SJSA1 (cell line): Measurements from ENCODE around the gene WNK2. TPM values are rescaled to one million over a fixed set of nuclear protein-coding genes. Genes with fewer than 3 reads are reported as not detected.
"Not testable (repeated sequence)": the region's sequence is repeated elsewhere in the genome, so short reads cannot be mapped to it uniquely, and the experiment has no call there.

ENCODE experiments used
- DNase-seq, 2 experiments: peaks; one replicate each; pipeline ENCODE4 v3.0.0-alpha.2; 2015 to 2020; ENCODE audit warnings: low spot score in 2 of 2, low read depth in 1 of 2
- H3K27ac ChIP-seq: fragments of 250-450 bp; sonication (Bioruptor Pico); 2 replicates; pipeline ENCODE4 v1.5.1; 2020; ENCODE audit warnings: mild to moderate bottlenecking, moderate library complexity
- H3K27me3 ChIP-seq: fragments of 250-450 bp; sonication (Bioruptor Pico); replicated peaks from 2 replicates; pipeline ENCODE4 v1.5.1; 2020; ENCODE audit warnings: mild to moderate bottlenecking, moderate library complexity
- H3K36me3 ChIP-seq: fragments of 250-450 bp; sonication (Bioruptor Pico); 2 replicates; pipeline ENCODE4 v1.5.1; 2020; ENCODE audit warnings: mild to moderate bottlenecking
- H3K4me1 ChIP-seq: fragments of 250-450 bp; sonication (Bioruptor Pico); replicated peaks from 2 replicates; pipeline ENCODE4 v1.6.1; 2021; ENCODE audit warnings: mild to moderate bottlenecking
- H3K4me3 ChIP-seq: fragments of 250-450 bp; sonication (Bioruptor Pico); 2 replicates; pipeline ENCODE4 v1.5.1; 2020; ENCODE audit warnings: mild to moderate bottlenecking
- H3K9me3 ChIP-seq: fragments of 250-450 bp; sonication (Bioruptor Pico); replicated peaks from 2 replicates; pipeline ENCODE4 v1.5.1; 2020; ENCODE audit warnings: mild to moderate bottlenecking
- total RNA-seq: library from RNA; depleted of rRNA; stranded (reverse); fragments of >200 nt; shearing (Covaris generic); gene quantifications from 2 replicates; pipeline ENCODE4 v1.2.3, GENCODE V29; 2014

WNK2 gene
- total RNA-seq, 1 experiment from 2014 or later: not detected

DNA sequence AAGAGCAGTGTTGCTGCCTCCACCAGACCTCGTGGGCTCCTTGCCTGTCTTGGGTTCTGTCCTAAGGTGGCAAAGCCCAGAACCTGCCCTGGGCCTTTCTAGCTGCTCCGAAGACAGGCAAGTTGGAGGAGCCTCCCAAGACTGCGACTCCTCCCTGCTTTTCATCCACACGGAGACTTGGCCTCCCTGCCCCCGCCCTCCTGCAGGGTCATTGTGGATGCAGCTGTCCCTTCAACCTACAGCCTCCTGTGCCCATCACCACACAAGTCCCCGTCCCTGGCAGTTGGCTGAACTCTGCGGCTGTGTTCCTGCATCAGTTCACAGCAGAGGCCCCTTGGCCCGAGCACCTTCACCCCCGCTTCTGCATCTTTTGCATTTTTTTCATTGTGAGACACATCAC lies 59.2 kb downstream of the WNK2 start:
- H3K9me3 ChIP-seq: no peaks in the 10 kb centered on the region
- H3K4me3 ChIP-seq: no peak overlapping the region
- H3K36me3 ChIP-seq: no peaks in the 10 kb centered on the region
- no peak for DNase-seq
- H3K27ac ChIP-seq: no peak overlapping the region
- no peaks in the 10 kb centered on the region for H3K27me3 ChIP-seq
- no peaks in the 10 kb centered on the region for H3K4me1 ChIP-seq

DNA sequence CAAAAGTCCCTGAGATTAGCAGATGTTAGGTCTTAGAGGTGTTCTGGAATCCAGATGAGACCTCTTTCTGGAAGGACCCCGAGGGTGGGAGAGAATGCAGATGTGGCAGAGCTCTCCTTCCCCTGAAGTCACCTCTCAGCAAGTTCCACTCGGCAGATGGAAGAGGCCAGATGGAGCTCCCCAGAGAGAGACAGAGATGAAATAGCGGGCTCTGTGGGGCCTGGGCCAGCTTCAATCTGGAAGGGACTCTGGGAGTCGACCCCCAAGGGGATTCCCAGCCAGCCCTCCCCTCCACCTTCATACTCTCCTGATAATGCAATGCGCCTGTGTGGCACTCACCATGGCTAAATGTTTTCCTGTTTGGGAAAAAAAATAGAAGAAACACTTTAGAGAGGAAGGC lies 60.2 kb downstream of the WNK2 start:
- no peaks in the 10 kb centered on the region for H3K27me3 ChIP-seq
- no peak overlapping the region for H3K4me3 ChIP-seq
- no peak for DNase-seq
- H3K9me3 ChIP-seq: no peaks in the 10 kb centered on the region
- no peaks in the 10 kb centered on the region for H3K4me1 ChIP-seq
- H3K36me3 ChIP-seq: no peaks in the 10 kb centered on the region
- H3K27ac ChIP-seq: no peak overlapping the region

DNA sequence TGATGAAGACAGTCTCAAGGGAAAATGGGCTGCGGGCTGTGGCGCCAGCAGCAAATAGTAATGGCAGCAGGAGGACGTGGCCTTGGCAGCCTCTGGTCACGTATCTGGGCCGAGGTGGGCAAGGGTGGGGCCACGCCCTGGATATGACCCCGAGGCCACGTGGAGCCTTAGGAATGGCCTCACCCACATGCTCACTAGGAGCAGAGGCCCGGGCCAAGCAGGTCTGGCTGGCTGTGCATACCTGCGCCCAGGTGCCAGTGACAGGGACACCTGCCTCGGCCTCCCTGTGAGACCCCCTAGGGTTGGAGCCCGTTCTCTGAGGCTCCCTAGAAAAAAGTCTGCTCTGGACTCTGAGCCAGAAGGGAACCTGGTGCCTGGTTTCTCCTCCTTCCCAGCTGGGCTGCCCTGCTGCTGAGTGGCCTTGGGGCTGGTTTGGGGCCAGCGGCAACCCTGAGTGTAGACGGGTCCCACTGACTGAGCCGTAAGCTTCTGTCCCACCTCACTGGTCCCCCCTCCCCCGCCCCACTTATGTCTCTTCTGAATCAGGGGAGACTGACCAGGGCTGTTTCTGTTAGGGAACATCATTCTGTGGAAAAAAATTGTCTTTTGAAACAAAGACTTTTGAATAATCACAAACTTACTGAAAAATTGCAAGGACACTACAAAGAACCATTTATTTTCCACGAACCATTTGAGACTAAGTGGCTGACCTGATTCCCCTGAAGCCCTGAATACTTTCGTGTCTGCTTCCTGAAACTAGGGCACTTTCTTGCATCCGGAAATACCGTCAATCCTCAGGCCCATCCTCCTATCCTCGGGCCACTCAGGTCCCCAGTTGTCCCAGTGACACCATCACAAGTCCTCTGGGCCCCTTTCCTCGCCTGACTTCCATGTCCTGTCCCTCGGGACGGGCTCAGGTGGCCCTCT lies 60.8 kb downstream of the WNK2 start:
- H3K27ac ChIP-seq: no peak overlapping the region
- H3K36me3 ChIP-seq: no peaks in the 10 kb centered on the region
- H3K27me3 ChIP-seq: no peaks in the 10 kb centered on the region
- H3K4me1 ChIP-seq: no peaks in the 10 kb centered on the region
- no peak overlapping the region for H3K4me3 ChIP-seq
- DNase-seq: no peak
- no peaks in the 10 kb centered on the region for H3K9me3 ChIP-seq

DNA sequence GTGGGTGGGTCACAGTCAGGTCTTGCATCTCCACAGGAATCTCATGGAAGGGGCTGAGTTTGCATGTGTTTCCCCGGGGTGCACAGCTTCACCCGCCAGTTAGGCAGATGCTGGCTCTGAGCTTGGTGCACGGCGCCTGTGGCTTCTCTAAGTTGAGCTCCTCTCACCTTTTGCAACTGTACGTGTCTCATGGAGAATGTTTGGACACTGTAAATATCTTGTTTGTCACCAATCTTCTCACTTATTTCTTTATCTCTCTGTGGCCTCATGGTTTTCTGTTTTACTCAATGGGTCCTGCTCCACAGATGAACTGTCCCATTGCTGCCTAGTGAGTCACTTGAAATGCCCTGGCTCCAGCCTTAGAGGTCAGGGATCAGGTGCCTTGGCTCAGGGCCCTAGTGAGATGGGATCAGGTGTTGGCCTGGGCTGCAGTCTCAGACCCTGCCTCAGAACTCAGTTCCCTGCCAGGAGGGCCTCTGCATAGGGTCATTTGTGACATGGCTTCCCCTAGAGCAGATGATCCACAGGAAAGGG lies 61.6 kb downstream of the WNK2 start:
- Histone ChIP-seq H3K27ac (no peak overlapping the region), H3K4me3 (no peak overlapping the region), H3K27me3 (no peaks in the 10 kb centered on the region), H3K36me3 (no peaks in the 10 kb centered on the region), H3K4me1 (no peaks in the 10 kb centered on the region), H3K9me3 (no peaks in the 10 kb centered on the region)
- no peak for DNase-seq

DNA sequence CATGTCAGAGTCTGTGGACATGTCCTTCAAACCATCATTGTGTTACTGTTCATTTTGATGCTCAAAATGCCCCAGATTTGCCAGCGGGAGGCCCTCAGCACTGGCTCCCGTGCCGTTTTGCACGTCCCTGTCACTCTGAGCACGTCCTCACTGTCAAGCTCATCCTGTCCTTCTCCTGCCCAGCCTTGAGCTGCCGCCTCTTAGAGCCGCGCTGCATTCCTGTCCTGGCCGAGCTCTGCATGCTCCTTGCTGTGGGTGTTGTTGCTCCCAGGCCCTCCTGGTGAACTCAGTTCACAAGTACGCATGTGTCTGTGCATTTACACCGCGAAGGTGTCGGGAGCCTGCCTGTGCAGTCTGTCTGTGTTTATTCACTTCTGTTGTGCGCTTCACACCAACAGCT lies 62.2 kb downstream of the WNK2 start:
- Histone ChIP-seq H3K4me3 (no peak overlapping the region), H3K9me3 (no peaks in the 10 kb centered on the region), H3K27me3 (no peaks in the 10 kb centered on the region), H3K36me3 (no peaks in the 10 kb centered on the region), H3K27ac (no peak overlapping the region), H3K4me1 (no peaks in the 10 kb centered on the region)
- DNase-seq: no peak

DNA sequence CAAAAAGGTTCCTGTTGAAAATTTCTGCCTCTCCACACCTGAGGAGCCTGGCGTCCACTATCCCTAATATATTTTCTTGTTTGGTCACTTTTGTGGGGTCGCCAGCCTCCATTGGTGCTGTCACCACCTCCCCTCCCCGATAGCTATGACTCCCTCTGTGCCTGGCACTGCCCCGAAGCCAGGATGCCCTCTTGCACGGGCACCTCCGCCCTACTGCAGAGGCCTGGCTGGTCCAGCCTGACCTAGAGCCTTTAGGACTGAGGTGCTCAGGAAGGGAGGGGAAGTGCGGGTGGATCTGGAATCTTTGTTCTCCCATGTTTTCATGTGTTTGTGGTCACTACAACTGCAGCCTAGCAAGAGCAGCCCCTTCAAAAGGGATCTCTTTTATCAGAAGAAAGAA lies 62.6 kb downstream of the WNK2 start:
- DNase-seq: no peak
- Histone ChIP-seq H3K4me1 (no peaks in the 10 kb centered on the region), H3K27me3 (no peaks in the 10 kb centered on the region), H3K27ac (no peak overlapping the region), H3K9me3 (no peaks in the 10 kb centered on the region), H3K36me3 (no peaks in the 10 kb centered on the region), H3K4me3 (no peak overlapping the region)

DNA sequence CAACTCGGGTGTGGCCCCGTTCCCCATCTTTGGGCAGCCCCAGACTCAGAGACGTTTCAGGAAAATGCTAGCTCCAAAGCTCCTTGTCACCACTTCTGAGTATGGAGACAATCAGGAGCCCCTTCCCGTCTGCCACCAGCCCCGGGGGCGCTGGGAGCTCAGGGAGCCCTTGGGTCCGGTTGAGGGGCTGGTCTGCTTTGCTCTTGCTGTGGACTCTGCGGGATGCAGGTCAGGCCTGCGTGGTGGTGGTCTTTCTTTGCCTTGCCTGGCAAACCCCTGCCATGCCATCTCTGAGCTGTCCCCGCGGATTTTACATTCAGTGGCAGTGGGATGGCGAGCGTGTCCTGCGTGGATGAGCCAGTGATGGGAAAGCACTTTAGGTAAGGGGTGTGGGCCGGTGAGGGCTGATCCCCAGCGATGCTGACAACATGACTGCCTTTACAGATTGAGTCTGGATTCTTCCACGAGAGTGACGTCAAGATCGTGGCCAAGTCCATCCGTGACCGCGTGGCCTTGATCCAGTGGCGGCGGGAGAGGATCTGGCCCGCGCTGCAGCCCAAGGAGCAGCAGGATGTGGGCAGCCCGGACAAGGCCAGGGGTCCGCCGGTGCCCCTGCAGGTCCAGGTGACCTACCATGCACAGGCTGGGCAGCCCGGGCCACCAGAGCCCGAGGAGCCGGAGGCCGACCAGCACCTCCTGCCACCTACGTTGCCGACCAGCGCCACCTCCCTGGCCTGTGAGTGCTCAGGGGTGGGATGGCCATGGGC lies 63.3 kb downstream of the WNK2 start:
- no peak overlapping the region for H3K27ac ChIP-seq
- H3K4me1 ChIP-seq: no peaks in the 10 kb centered on the region
- no peak overlapping the region for H3K4me3 ChIP-seq
- H3K27me3 ChIP-seq: no peaks in the 10 kb centered on the region
- no peak for DNase-seq
- H3K36me3 ChIP-seq: no peaks in the 10 kb centered on the region
- no peaks in the 10 kb centered on the region for H3K9me3 ChIP-seq

DNA sequence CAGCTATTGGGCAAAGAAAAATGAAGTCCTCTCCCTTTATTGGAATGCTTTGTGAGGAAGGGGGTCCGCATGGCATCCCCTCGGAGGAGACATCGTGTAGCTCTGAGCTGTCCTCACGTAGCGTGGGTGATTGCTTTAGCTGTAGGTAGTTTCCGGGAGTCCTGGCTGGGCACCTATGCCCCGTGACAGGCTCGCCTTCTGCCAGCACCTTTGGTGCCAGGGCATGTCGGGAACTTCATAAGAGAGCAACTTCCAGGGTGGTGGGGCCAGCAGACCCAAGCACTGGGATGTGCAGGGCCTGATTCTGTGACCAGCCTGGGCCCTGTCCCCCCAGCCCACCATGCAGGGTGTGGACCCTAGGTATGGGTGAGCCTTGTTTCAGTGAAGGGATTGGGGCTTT lies 64.0 kb downstream of the WNK2 start:
- no peaks in the 10 kb centered on the region for H3K27me3 ChIP-seq
- no peaks in the 10 kb centered on the region for H3K36me3 ChIP-seq
- H3K9me3 ChIP-seq: no peaks in the 10 kb centered on the region
- H3K27ac ChIP-seq: no peak overlapping the region
- DNase-seq: no peak
- H3K4me1 ChIP-seq: no peaks in the 10 kb centered on the region
- H3K4me3 ChIP-seq: no peak overlapping the region

DNA sequence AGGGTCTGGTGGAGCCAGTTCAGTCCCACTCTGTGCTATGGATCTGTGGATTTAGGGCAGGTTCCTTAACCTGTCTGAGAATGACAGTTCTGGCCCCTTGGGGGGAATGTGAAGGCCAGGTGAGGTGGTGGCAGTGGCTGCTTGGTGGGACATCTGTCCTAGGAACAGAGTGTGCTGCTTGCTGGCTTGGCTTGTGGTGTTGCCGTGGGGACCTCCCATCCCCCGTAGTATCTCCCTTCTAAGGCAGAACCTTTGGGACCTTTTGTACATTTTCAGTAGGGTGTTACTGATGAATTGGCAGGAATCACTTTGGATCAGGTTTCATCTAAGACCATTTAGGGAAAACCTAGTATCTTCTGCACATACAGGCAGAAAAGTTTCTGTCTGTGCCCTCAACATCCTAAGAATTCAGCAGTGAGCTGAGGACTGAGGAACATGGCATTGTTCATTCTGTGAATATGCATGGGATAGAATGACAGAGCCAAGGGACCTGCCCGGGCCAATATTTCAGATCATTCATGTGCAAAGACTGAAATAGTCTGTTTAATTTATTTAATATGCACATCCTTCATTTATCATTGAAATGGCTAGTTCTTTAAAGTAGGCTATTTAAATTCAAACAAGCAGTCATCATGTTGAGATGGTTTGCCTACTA lies 64.6 kb downstream of the WNK2 start:
- Histone ChIP-seq H3K27me3 (no peaks in the 10 kb centered on the region), H3K9me3 (no peaks in the 10 kb centered on the region), H3K4me1 (no peaks in the 10 kb centered on the region), H3K4me3 (no peak overlapping the region), H3K27ac (no peak overlapping the region), H3K36me3 (no peaks in the 10 kb centered on the region)
- no peak for DNase-seq

DNA sequence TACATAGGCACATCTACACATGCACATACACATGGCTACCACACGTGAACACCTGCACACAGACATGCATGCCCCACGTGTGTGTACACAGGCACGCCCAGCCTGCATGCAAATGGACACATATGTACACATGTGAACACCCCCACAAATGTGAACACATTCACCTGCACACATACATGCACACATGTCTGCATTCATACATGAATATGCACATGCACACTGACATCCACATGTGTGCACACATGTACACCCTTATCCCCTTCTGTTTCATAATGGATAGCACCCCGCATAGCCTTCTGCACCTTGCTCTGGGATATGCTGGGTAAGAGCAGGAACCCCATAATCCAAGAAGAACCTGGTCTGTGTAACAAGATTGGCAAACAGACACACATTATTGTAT lies 66.2 kb downstream of the WNK2 start:
- H3K4me1 ChIP-seq: no peaks in the 10 kb centered on the region
- H3K4me3 ChIP-seq: no peak overlapping the region
- no peak for DNase-seq
- H3K9me3 ChIP-seq: no peaks in the 10 kb centered on the region
- no peak overlapping the region for H3K27ac ChIP-seq
- H3K36me3 ChIP-seq: no peaks in the 10 kb centered on the region
- H3K27me3 ChIP-seq: no peaks in the 10 kb centered on the region

DNA sequence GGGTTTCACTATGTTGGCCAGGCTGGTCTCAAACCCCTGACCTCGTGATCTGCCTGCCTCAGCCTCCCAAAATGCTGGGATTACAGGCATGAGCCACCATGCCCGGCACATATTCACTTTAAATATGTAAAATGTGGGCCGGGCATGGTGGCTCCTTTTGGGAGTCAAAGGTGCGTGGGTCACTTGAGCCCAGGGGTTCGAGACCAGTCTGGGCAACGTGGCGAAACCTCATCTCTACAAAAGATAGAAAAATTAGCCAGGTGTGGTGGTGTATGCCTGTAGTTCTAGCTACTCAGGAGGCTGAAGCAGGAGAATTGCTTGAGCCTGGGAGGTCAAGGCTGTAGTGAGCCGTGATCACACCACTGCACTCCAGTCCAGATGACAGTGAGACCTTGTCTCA lies 67.4 kb downstream of the WNK2 start:
- H3K9me3 ChIP-seq: not testable (repeated sequence)

DNA sequence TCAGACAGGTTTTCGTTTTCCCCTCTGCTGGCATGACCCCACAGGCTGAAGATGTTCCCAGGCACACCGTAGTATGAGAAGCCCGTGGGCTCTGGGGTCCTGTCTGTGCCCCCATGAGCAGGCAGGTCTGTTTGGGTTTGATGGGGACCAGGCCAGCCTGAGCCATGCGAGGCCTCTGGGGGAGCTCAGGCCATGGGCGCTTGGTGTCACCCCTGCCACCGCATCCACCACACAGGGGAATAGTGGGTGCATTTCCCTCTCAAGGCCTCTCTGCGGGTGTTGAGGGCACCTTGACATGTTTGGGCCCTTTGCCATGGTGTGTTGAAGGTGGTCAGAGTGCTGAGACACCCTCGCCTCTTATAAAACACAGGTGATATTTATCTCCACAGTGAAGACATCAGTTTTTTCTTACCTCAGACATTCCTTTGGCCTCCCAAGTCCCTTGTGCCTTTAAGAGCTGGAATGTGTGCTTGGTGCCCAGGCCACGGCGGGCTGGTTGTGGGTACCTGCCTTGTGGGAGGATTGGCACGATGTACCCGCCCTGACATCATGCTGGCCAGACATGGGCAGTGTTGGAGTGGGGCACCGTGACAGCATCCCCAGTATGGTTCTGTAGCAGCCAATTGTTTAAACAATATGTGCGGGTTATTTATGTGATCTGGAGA lies 68.3 kb downstream of the WNK2 start:
- Histone ChIP-seq H3K27me3 (no peaks in the 10 kb centered on the region), H3K36me3 (no peaks in the 10 kb centered on the region), H3K4me1 (no peaks in the 10 kb centered on the region), H3K4me3 (no peak overlapping the region), H3K9me3 (no peaks in the 10 kb centered on the region), H3K27ac (no peak overlapping the region)
- no peak for DNase-seq

More for the DNA sequence above, 67.4 kb downstream of the WNK2 start:
- DNase-seq, H3K4me3 ChIP-seq, H3K36me3 ChIP-seq, H3K27me3 ChIP-seq, H3K27ac ChIP-seq, H3K4me1 ChIP-seq: not testable (repeated sequence)

DNA sequence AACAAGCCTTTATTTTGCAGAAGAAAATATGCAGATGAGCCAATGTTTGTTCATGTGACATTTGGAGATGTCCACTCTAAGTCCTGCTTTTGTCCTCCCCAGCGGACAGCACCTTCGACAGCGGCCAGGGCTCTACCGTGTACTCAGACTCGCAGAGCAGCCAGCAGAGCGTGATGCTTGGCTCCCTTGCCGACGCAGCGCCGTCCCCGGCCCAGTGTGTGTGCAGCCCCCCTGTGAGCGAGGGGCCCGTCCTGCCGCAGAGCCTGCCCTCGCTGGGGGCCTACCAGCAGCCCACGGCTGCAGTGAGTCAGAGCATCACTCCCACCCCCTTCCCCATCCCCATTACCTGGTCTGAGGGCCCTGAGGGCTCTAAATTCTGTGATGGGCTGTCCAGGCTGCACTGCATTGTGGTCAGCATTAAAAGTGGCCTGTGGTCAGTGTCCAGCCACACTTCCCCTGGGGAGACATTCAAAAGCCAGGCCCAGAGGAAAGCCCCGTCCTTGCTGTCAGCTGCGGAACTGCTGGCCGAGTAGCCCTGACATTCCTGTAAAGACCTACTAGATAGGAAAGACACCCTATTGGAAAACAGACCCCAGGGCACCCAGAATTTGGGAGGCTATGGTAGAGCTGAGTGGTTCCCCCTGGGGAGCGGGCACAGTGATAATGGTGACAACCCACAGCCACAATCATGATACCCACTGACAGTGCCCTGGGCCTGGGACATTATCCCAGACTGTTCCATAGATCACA lies 69.0 kb downstream of the WNK2 start:
- Histone ChIP-seq H3K27ac (no peak overlapping the region), H3K4me3 (no peak overlapping the region), H3K27me3 (no peaks in the 10 kb centered on the region), H3K9me3 (no peaks in the 10 kb centered on the region), H3K36me3 (no peaks in the 10 kb centered on the region), H3K4me1 (no peaks in the 10 kb centered on the region)
- no peak for DNase-seq
